GM21390 (cell line): Measurements from ENCODE around the gene KMT2D.
A peak's percentile ranks its signal among the peaks of the same experiment; 100 is the strongest.
"Not testable (repeated sequence)": the region's sequence is repeated elsewhere in the genome, so short reads cannot be mapped to it uniquely, and the experiment has no call there.

Experiments used
- ATAC-seq: cut with Tn5 transposase; IDR thresholded peaks from one replicate; pipeline ENCODE4 v1.9.1; 2021; ENCODE audit not compliant: unreplicated experiment

KMT2D gene

DNA sequence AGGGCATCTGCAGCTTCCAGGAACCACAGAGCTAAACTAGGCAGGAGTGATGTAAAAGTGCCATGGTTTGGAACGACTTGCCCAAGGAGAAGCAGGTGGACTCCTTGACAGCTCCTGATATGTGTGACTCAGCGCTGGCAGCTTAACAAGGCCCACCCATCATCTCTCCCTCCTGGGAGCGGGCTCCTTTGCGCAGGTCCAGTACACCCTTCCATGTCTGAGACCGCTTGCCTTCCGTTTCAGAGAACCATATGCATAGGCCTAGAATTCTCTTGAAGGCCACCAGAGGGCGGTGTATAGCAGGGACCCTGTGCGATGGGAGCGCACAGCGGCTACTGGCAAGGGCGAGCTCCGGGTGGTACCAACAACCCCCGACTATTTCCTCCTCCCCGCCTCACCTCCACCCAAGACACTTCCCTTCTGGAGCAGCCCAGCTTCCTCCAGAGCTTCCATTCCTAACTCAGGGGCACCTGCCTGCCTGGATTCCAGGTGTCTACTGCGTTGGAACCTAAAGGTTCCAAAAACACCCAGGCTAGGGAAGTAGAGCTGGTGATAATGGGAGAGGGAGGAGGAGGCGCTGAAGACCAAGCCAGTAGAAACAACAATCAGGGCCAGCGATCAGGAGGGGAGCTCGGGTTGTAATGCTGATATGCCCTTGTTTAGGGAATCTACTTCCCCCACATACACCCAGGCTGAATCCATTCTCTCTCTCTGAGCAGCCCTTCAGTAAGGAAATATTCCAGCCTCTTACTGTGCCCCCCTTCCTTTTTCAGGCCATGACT is 27.7 kb upstream of the KMT2D start:
- peak; percentile 85 for ATAC-seq

DNA sequence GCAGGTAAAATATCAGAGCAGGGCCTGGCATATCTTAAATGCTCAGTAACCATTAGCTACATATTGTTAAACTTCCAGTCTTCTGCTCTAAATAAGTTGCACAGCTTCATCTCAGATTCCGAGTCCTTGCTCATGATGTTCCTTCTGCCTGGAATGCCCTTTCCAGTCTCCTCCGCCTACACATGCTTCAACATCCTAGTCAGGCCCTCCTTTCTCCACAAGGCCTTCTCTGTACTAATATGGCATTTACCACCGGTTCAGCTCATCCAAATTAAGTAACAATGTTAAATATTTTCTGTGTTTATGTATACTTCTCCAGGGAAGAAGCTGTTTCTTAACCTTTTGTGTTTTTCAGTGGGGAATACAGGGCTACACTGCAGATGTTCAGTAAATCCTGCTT is 25.5 kb upstream of the KMT2D start:
- ATAC-seq: no peak

DNA sequence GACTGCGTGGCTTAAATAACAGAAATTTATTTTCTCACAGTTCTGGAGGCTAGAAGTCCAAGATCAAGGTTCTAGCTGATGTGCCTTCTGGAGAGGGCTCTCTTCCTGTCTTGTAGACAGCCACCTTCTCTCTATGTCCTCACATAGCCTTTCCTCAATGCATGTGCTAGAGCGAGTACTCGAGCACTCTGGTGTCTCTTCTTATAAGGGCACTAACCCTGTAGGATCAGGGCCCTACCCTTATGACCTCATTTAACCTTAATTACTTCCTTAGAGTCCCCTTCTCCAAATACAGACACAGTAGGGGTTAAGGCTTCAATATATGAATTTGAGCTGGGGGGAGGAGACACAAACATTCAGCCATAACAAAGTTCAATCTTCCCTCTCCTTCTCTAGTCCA is 23.8 kb upstream of the KMT2D start:
- ATAC-seq: no peak

- no peak for ATAC-seq
These were observed 19.2 kb upstream of the KMT2D start for GRCh38 chr12:49079793-49080192.

- no peak for ATAC-seq
These were observed 10.4 kb upstream of the KMT2D start for GRCh38 chr12:49070971-49071370.

DNA sequence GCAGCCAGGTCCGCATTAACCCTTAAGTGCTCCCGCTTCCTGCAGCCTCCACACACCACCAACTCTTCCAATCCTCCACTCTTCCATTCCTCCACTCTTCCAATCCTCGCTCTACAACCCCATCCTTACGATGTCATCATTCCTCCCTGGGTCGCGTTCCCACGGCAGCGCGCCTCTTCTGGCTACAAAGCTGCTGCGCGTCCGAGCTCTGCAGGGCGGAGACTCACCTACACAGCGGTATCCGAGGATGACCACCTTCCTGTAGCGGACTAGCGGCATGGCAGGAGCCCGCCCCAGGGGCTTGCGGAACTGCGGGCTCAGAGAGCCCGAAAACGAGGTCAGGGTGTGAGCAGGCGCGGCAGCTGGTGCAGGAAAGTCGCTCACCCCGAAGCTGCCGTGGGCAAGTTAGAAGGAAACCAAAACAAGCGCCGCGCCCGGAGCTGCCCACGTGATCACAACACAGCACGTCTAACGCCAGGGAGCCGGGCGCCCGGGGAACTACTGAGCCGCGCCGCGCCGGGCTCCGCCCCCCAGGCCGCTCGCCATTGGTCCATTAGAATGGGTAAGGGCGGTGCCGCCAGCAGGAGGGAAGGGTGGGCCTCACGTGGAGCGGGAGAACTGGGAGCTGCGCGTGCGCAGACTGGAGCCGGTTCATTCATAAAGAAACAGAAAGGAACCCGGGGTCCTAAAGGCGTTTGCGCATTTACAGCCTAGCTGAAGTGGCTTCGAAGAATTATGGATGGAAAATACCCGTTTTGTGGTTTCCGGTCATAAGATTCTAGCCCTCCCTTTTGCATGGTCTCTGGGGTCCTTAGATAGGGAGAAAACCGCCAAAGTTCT is 9.1 kb upstream of the KMT2D start, which contains the start of gene RHEBL1:
Gene RHEBL1, minus strand, starts transcription at position 473 of the 840 bp plus-strand sequence. Its CDS starts 194 bp downstream, at position 279.
- peak; percentile 97 for ATAC-seq

DNA sequence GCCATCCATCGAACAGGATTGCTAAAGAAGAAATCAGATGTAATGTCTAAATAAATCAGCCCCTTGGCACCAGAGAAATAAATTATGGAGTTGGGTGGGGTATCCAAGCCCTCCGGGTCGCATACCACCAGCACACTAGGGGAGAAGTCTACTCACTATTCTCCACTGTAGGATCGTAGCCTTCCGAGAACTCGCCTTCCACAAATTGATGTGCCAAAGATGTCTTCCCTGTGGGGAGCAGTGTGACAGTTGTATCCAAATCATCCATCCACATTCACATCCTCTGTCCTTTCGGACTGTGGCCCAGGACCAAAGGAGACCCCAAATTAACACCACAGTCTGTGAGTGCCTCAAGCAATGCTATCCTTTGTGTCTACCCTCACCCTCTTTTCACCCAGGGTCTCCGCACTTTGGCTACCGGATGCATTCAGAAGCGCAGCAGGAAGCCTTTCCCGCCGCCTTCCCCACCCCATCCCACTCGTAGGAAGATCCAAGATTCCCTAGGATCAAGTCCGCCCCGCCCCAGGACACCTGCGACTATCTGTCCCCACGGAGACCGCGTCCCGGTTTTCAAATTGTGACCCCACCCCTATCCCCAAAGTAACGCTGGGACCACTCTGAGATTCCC is 8.4 kb upstream of the KMT2D start:
- ATAC-seq: no peak

DNA sequence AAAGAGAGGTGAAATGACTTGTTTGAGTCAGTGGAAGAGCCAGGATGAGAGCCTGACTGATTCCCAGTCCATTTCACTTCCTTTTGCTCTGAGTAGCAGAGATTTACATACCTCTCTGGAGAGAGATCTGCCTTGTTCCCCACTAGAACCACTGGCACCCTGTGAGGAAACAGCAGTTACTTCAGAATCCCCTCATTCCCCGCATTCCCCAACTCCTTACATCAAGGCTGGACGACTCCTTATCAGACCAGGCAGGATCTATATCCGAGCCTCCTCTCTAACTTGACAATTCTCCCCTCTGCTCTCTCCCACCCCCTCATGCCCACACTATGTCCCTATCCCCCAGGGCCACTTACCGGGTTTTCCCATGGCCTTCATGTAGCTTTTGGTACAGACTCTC is 5.5 kb upstream of the KMT2D start:
- no peak for ATAC-seq

DNA sequence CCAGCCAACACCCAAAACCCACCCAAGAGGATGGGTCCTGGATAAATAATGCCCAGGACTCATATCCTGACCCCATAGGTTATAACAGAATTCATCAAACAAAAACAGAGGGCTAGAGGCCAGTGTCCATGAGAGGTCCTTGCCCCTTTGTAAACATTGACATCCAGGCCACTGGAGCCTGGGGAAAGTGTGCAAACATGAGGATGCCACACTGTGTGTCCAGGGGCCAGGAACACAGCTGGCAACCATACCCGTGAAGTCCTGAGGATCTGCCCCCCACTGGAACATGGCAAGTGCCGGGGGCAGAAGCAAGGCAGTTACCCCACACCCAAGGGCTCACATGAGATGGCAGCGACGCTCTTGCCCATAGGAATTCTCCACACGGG is 4.2 kb upstream of the KMT2D start:
- ATAC-seq: no peak

DNA sequence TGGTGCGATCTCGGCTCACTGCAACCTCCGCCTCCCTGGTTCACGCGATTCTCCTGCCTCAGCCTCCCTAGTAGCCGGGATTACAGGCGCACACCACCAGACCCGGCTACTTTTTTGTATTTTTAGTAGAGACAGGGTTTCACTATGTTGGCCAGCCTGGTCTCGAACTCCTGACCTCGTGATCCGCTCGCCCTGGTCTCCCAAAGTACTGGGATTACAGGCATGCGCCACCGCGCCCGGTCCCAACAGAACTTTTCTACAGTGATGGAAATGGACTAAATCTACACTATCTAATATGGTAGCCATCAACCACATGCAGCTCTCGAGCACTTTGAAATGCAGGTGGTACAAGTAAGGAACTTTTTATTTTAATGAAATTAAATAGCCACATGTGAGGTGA is 1.3 kb upstream of the KMT2D start:
- not testable (repeated sequence) for ATAC-seq

- no peak for ATAC-seq
These were observed 610 bp upstream of the KMT2D start for GRCh38 chr12:49061157-49061650.

DNA sequence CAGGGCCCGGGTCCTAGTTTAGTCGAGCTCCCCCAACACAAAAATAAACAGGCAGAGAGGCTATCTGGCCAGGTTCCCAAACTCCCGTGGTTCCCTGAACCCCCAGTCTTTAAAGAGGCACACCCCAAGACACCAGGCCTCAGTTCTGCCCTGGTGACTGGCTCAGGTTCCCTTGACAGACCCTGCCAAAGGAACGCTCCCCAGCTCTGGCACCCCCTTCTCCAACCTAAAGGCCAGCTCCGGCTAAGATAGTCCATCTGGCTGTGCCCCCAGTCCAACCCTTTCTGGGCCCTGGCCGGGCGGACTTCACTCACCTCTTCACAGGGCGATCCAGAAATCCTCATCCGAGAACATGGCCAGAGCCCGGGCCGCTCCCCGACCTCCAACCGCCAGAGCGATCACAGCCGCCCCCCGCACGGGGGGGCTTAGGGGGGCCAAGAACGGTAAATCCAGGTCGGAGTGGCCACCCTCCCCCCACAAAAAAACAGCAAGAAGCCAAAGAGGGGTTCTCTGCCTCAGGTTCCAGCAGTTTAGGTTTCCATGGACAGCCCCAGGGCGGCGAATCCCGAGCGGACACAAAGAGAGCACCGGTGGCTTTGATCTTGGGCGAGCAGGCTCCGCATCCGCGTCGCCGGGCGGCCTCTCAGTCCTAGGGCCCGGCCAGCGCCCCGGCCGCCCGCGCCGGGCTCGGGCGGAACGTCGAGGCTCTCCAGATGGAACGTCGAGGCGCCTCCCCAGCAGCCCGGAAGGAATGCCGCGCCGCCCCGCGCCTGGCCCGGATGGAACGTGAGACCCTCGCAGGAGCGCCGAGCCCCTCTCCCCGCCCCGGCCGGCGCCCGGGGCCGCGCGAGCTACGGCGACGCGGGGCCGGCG is 1.1 kb downstream of the KMT2D start:
- peak; percentile 9 for ATAC-seq

DNA sequence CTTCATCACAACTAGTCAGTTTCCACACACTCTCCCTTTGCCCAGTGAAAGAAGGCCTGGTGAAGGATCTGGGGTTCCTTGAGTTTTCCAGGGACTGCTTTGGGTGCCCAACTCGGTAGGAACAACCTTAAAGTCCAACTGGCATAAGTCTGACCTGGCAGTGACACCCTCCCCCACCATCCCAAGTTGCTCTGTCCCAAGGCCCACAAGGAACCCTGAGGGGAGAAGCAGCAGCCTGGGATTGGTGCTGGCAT is 1.6 kb downstream of the KMT2D start:
- no peak for ATAC-seq

DNA sequence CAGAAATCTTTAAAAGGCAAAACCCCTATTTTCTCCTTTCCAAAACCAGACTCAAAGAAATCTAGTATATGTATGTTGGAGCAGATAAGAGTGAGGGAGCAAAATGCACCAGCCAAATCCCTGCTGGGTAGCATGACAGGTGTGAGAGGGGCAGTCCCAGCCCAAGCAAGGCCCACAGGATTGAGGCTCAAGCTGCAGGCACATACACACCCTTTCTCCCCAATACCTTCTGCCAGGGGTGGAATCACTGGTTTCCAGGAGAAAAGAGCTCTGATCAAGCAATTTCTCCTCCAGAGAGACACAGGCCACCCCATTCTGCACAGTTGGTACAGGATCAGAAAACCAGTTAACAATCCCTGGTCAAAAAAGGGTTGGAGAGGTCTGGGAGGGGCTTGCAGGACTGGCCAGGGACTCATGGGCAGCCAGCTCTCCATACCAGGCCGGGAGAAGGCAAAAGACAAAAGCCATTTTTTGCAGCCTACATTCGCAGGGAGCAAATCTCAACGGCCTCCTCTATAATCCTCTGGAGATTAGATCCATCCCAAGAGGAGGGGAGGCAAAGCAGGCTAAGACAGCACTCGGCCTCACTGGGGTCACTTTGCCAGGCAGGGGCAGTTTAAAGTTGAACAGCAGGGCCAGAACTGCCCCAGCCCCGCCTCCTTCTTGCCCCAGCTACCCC is 2.1 kb downstream of the KMT2D start:
- no peak for ATAC-seq

GRCh38 chr12:49057888-49058287 is 2.7 kb downstream of the KMT2D start:
- no peak for ATAC-seq

GRCh38 chr12:49055978-49056754 is 4.4 kb downstream of the KMT2D start:
- peak; percentile 69 for ATAC-seq

GRCh38 chr12:49055092-49055491 is 5.5 kb downstream of the KMT2D start:
- ATAC-seq: no peak

DNA sequence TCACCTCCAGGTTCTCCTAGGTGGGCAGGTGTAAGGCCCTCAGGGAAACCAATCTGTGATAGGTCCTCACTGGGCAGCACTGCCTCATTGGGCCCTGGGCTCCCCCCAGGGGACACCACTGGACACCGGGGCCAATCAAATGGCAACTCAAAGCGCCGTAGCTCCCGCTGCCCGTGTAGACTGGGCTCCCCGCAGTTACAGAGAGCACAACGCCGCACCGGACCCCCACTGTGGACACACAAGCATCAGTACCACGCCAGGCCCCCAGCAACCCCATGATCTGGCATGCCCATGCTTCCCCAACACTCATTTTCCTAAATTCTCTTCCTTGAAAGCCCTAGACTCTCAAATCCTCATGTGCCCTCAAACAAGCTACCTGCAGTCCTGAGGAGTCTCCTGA is 6.1 kb downstream of the KMT2D start:
- no peak for ATAC-seq

DNA sequence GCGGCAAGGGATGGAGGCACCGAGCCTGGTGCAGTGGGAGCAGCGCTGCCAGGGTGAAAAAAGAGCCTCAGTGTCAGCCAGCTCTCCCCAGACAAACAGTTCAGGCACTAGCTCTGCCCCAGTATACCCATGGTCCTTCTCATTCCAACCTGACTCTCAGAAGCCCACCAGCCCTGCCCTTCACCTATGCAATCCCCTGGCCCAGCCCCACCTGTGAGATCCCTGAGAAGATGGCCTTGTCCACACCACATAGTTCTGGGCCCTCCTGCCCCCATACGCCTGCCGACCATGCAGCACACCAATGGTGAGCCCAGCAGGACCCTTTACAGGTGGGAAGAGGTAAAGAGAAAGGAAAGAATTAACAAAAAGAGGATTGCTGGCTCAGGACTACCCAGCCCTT is 6.5 kb downstream of the KMT2D start:
- no peak for ATAC-seq
